CD4-positive, alpha-beta T cell (primary cell): ENCODE results near the gene ZNF710. TPM values are rescaled to one million over a fixed set of nuclear protein-coding genes. Genes with fewer than 3 reads are reported as not detected.

ENCODE experiments used
- ATAC-seq: fragments of 200-7000 bp; cut with Tn5 transposase; one replicate; pipeline ENCODE4 v1.10.0; 2022; ENCODE audit warnings: mild to moderate bottlenecking; ENCODE audit not compliant: poor library complexity
- CTCF ChIA-PET: fragments of 350-600 bp; sonication (Branson Sonifier 250); formaldehyde crosslinking; loops from one replicate; lab custom pipeline; 2021; ENCODE audit warnings: antibody characterized with exemption, inconsistent platforms; lab: Charles Lee
- POLR2A ChIA-PET: fragments of 350-600 bp; sonication (Branson Sonifier 250); formaldehyde crosslinking; loops from one replicate; lab custom pipeline; 2021; ENCODE audit warnings: antibody characterized with exemption, inconsistent platforms; lab: Charles Lee
- DNase-seq, 14 experiments: peaks; one replicate each; pipeline ENCODE4 v3.0.0-alpha.2; 2013 to 2020; ENCODE audit warnings: mixed read lengths in 2 of 14
- H3K27ac ChIP-seq, 2 donors: one replicate each; pipeline versions ENCODE4 v1.5.1 to v1.7.0; 2013; ENCODE audit warnings: low read length in 2 of 2, low read depth in 1 of 2, mild to moderate bottlenecking in 1 of 2
- H3K27me3 ChIP-seq, 2 experiments: 1 replicate in 1 of 2; 2 replicates in 1 of 2; pipeline versions ENCODE4 v1.6.1 to v1.7.0; 2013; ENCODE audit warnings: low read length in 2 of 2, control low read depth in 1 of 2, mild to moderate bottlenecking in 1 of 2, moderate library complexity in 1 of 2; ENCODE audit not compliant: insufficient read depth in 2 of 2, control insufficient read depth in 1 of 2
- H3K36me3 ChIP-seq: one replicate; pipeline ENCODE4 v1.6.1; 2013; ENCODE audit warnings: low read length, control low read depth; ENCODE audit not compliant: insufficient read depth
- H3K4me1 ChIP-seq: one replicate; pipeline ENCODE4 v1.6.1; 2013; ENCODE audit warnings: low read length, control low read depth; ENCODE audit not compliant: insufficient read depth
- H3K4me3 ChIP-seq: one replicate; pipeline ENCODE4 v1.5.1; 2013; ENCODE audit warnings: mild to moderate bottlenecking, low read length, moderate library complexity
- H3K9me3 ChIP-seq, 2 experiments: 1 replicate in 1 of 2; 2 replicates in 1 of 2; pipeline versions ENCODE4 v1.6.1 to v1.7.0; 2013; ENCODE audit warnings: low read length in 2 of 2, mild to moderate bottlenecking in 2 of 2, control low read depth in 1 of 2, moderate library complexity in 1 of 2; ENCODE audit not compliant: control insufficient read depth in 1 of 2, insufficient read depth in 1 of 2
- H3K27ac Mint-ChIP-seq: one replicate; pipeline ENCODE4 v1.8.0; 2020; ENCODE audit warnings: mixed read lengths
- H3K27me3 Mint-ChIP-seq: one replicate; pipeline ENCODE4 v1.8.0; 2021; ENCODE audit warnings: mixed read lengths
- H3K36me3 Mint-ChIP-seq: one replicate; pipeline ENCODE4 v1.8.0; 2021; ENCODE audit warnings: low read depth, mixed read lengths
- H3K4me1 Mint-ChIP-seq: one replicate; pipeline ENCODE4 v1.8.0; 2021; ENCODE audit warnings: low read depth, mixed read lengths
- H3K4me3 Mint-ChIP-seq: one replicate; pipeline ENCODE4 v1.8.0; 2020; ENCODE audit warnings: mild to moderate bottlenecking, mixed read lengths
- H3K9me3 Mint-ChIP-seq: one replicate; pipeline ENCODE4 v1.8.0; 2020; ENCODE audit warnings: mixed read lengths
- intact Hi-C, 2 experiments: fragments of 100-400 bp; cut with DNase I in 1 of 2; cut with micrococcal nuclease in 1 of 2; formaldehyde crosslinking; loops; one replicate each; pipeline versions ENCODE4 v1.15.1 to v1.9.0; 2023 to 2025; cut with DNase I, micrococcal nuclease
- total RNA-seq, 174 experiments: library from RNA in 2 of 174; stranded (reverse) in 2 of 174; gene quantifications; one replicate each; pipeline ENCODE4 v1.2.3 and lab custom pipeline; 2021 to 2026
- TF ChIP-seq, protein P1 (sequence below): fragments of 200-600 bp; IDR thresholded peaks from one replicate; pipeline ENCODE4 v1.8.0; 2022; ENCODE audit warnings: antibody characterized with exemption, mild to moderate bottlenecking

The ZNF710 gene
- total RNA-seq, 2 experiments from 2014 or later = 6.5 to 7.7 TPM

DNA sequence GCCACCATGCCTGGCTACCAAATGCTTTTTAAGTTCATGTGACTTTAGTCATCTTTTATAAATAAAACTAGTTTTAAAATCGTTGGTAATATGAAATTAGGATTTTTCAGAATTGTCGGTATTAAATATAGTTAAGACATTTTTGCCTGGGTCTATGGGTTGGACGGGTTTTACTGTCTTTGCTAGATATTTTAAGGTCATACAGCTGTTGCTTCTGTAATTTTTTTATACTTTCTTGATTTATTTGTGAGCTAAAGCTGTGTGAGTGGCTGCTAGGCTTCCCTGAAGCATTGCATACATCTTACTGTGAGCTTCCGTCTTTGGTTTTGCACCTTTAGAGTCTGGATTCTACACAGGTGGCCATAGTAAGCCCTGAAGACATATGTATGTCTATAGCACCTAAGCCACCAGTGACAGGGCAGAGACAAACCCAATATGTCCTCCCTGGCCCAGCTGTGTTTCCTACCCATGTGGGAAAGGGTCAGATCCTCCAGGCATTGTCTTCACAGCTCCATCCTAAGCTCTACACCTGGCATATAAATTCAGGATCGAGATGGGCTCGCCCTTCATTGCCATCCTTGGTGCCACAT lies 16.6 kb upstream of the ZNF710 start:
- Histone ChIP-seq H3K4me3 (no peak overlapping the region), H3K4me1 (no peaks in the 10 kb centered on the region), H3K27me3 (peaks cover 0 to 9% of the 10 kb centered on the region in 2 experiments), H3K36me3 (no peaks in the 10 kb centered on the region), H3K9me3 (peaks cover 8 to 10% of the 10 kb centered on the region in 2 experiments), H3K27ac (no peak overlapping the region)
- TF ChIP-seq, protein P1, sequence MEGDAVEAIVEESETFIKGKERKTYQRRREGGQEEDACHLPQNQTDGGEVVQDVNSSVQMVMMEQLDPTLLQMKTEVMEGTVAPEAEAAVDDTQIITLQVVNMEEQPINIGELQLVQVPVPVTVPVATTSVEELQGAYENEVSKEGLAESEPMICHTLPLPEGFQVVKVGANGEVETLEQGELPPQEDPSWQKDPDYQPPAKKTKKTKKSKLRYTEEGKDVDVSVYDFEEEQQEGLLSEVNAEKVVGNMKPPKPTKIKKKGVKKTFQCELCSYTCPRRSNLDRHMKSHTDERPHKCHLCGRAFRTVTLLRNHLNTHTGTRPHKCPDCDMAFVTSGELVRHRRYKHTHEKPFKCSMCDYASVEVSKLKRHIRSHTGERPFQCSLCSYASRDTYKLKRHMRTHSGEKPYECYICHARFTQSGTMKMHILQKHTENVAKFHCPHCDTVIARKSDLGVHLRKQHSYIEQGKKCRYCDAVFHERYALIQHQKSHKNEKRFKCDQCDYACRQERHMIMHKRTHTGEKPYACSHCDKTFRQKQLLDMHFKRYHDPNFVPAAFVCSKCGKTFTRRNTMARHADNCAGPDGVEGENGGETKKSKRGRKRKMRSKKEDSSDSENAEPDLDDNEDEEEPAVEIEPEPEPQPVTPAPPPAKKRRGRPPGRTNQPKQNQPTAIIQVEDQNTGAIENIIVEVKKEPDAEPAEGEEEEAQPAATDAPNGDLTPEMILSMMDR = no peak
- DNase-seq = no peak
- peaks cover 3% of the 10 kb centered on the region for H3K9me3 Mint-ChIP-seq
- ChIA-PET POLR2A (interaction anchor here (1.0 kb wide), 1 partner anchor 16 kb away, joined by 3 read pairs; the partner anchor contains the start of gene ZNF710), CTCF (no interaction called here)
- no peak overlapping the region for H3K4me3 Mint-ChIP-seq
- no peaks in the 10 kb centered on the region for H3K4me1 Mint-ChIP-seq
- H3K36me3 Mint-ChIP-seq = no peaks in the 10 kb centered on the region
- H3K27ac Mint-ChIP-seq = no peak overlapping the region
- no peaks in the 10 kb centered on the region for H3K27me3 Mint-ChIP-seq
- intact Hi-C loops = loop anchor here in 1 of 2 experiments (5.0 kb wide), 1 partner anchor 42 kb away; no protein-coding TSS in a partner anchor
- no peak for ATAC-seq

DNA sequence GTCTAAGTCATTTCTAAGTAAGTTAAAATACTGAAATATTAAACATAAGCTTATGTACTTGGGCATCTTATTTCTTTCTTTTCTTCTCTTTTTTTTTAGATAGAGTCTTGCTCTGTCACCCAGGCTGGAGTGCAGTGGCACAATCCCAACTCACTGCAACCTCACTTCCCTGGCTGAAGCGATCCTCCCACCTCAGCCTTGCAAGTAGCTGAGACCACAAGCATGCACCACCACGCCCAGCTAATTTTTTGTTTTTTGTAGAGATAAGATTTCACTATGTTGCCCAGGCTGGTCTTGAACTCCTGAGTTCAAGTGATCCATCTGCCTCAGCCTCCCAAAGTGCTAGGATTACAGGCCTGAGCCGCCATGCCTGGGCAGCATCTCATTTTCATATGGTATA lies 16.0 kb upstream of the ZNF710 start:
- ChIA-PET CTCF (no interaction called here), POLR2A (interaction anchor here (1.0 kb wide), 1 partner anchor 16 kb away, joined by 3 read pairs; the partner anchor contains the start of gene ZNF710)
- no peaks in the 10 kb centered on the region for H3K27me3 Mint-ChIP-seq
- DNase-seq (no peak), ATAC-seq (no peak)
- peaks cover 3% of the 10 kb centered on the region for H3K9me3 Mint-ChIP-seq
- H3K27ac Mint-ChIP-seq = no peak overlapping the region
- no peaks in the 10 kb centered on the region for H3K4me1 Mint-ChIP-seq
- intact Hi-C loops = no loop called here
- no peaks in the 10 kb centered on the region for H3K36me3 Mint-ChIP-seq
- H3K27me3 ChIP-seq = peaks cover 0 to 9% of the 10 kb centered on the region in 2 experiments
- TF ChIP-seq, protein P1 = no peak
- H3K4me3 ChIP-seq = no peak overlapping the region
- H3K27ac ChIP-seq = no peak overlapping the region
- H3K4me1 ChIP-seq = no peaks in the 10 kb centered on the region
- no peak overlapping the region for H3K4me3 Mint-ChIP-seq
- peaks cover 8 to 10% of the 10 kb centered on the region in 2 experiments for H3K9me3 ChIP-seq
- H3K36me3 ChIP-seq = no peaks in the 10 kb centered on the region

DNA sequence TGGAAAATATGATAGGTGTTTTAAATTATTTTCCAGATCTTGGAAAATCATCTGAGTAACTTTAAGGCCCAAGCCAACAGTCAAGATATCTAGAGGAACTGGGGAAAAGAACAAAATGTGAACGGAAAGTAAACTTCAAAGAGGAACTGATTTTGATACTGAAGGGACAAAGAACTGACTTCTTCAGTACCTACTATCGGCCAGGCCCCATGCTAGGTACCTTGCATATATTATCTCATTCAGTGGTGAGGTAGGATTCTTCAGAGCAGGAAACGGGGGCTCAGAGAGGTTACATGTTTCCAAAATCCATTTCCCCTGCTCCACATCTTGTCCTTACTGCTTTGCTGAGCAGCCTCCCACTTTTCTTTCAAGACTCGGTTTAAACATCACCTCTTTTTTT lies 9.8 kb upstream of the ZNF710 start:
- Histone ChIP-seq H3K4me1 (peaks cover 2% of the 10 kb centered on the region), H3K9me3 (no peaks in the 10 kb centered on the region), H3K27ac (no peak overlapping the region), H3K27me3 (no peaks in the 10 kb centered on the region), H3K36me3 (no peaks in the 10 kb centered on the region), H3K4me3 (no peak overlapping the region)
- Mint-ChIP-seq H3K4me3 (no peak overlapping the region), H3K27me3 (no peaks in the 10 kb centered on the region), H3K27ac (no peak overlapping the region), H3K9me3 (no peaks in the 10 kb centered on the region), H3K36me3 (no peaks in the 10 kb centered on the region), H3K4me1 (no peaks in the 10 kb centered on the region)
- ATAC-seq (no peak), DNase-seq (no peak)
- intact Hi-C loops = loop anchor here in 1 of 2 experiments (5.0 kb wide), 1 partner anchor 89 kb away; no protein-coding TSS in a partner anchor
- CTCF ChIA-PET = no interaction called here
- TF ChIP-seq, protein P1 = no peak
- POLR2A ChIA-PET = no interaction called here
